HG02763 (cell line): ENCODE data around the gene SNED1.
"Not testable (repeated sequence)": the region's sequence is repeated elsewhere in the genome, so short reads cannot be mapped to it uniquely, and the experiment has no call there.

Experiments used
- ATAC-seq: cut with Tn5 transposase; IDR thresholded peaks from one replicate; pipeline ENCODE4 v1.9.1; 2021; ENCODE audit warnings: mild to moderate bottlenecking, moderate library complexity; ENCODE audit not compliant: unreplicated experiment

SNED1 gene

GRCh38 chr2:240972201-240972600, 26.2 kb upstream of the SNED1 start:
- no peak for ATAC-seq

GRCh38 chr2:240972636-240973521, 25.5 kb upstream of the SNED1 start:
- no peak for ATAC-seq

- no peak for ATAC-seq
Measured at GRCh38 chr2:240974771-240975572, 23.4 kb upstream of the SNED1 start.

GRCh38 chr2:240975903-240976302, 22.5 kb upstream of the SNED1 start:
- not testable (repeated sequence) for ATAC-seq

- ATAC-seq, result no peak
Measured at GRCh38 chr2:240981280-240981679, 17.1 kb upstream of the SNED1 start.

- ATAC-seq, result no peak
Measured at GRCh38 chr2:240981871-240982800, 16.3 kb upstream of the SNED1 start.

GRCh38 chr2:240982821-240983281, 15.6 kb upstream of the SNED1 start:
- ATAC-seq, result no peak

GRCh38 chr2:240983361-240983995, 14.9 kb upstream of the SNED1 start:
- ATAC-seq, result no peak

GRCh38 chr2:240983996-240984498, 14.4 kb upstream of the SNED1 start:
- no peak for ATAC-seq

- ATAC-seq, result no peak
Measured at GRCh38 chr2:240985881-240986786, 12.3 kb upstream of the SNED1 start.

- ATAC-seq, result no peak
Measured at GRCh38 chr2:240986787-240987411, 11.5 kb upstream of the SNED1 start.

GRCh38 chr2:240987588-240987987, 10.8 kb upstream of the SNED1 start:
- ATAC-seq, result no peak

GRCh38 chr2:240988146-240988545, 10.3 kb upstream of the SNED1 start:
- ATAC-seq, result no peak

- no peak for ATAC-seq
Measured at GRCh38 chr2:240988571-240989271, 9.7 kb upstream of the SNED1 start.

GRCh38 chr2:240989451-240990265, 8.8 kb upstream of the SNED1 start:
- no peak for ATAC-seq

- ATAC-seq, result no peak
Measured at GRCh38 chr2:240990266-240990529, 8.2 kb upstream of the SNED1 start.

- ATAC-seq, result no peak
Measured at GRCh38 chr2:240990726-240991377, 7.6 kb upstream of the SNED1 start.
